GM19397 (cell line): Measurements from ENCODE around the gene BRK1.
"Not testable (repeated sequence)": the region's sequence is repeated elsewhere in the genome, so short reads cannot be mapped to it uniquely, and the experiment has no call there.

ENCODE experiments used
- ATAC-seq: cut with Tn5 transposase; IDR thresholded peaks from one replicate; pipeline ENCODE4 v1.9.1; 2021; ENCODE audit warnings: mild to moderate bottlenecking, moderate library complexity; ENCODE audit not compliant: unreplicated experiment

BRK1 gene

DNA sequence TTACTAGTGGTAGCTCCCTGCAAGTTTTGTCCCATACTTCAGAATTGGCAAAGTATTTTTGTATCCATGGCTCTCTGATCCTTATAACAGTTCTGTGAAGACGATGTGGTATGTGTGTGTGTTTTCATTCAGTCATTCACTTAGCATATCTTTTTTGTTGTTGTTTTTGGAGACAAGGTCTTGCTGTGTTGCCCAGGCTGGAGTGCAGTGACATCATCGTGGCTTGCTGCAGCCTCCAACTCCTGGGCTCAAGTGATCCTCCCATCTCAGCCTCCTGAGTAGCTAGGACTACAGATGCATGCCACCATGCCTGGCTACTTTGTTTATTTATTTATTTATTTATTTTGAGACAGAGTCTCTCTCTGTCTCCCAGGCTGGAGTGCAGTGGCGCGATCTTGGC is 60.7 kb downstream of the BRK1 start:
- ATAC-seq = not testable (repeated sequence)
